Neural crest cell (in vitro differentiated cells): ENCODE data around the gene TEX261. TPM values are rescaled to one million over a fixed set of nuclear protein-coding genes. Genes with fewer than 3 reads are reported as not detected.
"Not testable (repeated sequence)": the region's sequence is repeated elsewhere in the genome, so short reads cannot be mapped to it uniquely, and the experiment has no call there.

ENCODE experiments used
- DNase-seq: peaks from one replicate; pipeline ENCODE4 v3.0.0; 2021; ENCODE audit warnings: low read depth, mixed read lengths, low spot score
- H3K27ac Mint-ChIP-seq: one replicate; pipeline ENCODE4 v1.8.0; 2021; ENCODE audit warnings: mild to moderate bottlenecking, mixed read lengths; ENCODE audit not compliant: unreplicated experiment
- H3K27me3 Mint-ChIP-seq: 2 replicates; pipeline ENCODE4 v1.8.0; 2021; ENCODE audit warnings: low read depth, mild to moderate bottlenecking, mixed read lengths
- H3K36me3 Mint-ChIP-seq: 2 replicates; pipeline ENCODE4 v1.8.0; 2021; ENCODE audit warnings: low read depth, mild to moderate bottlenecking, mixed read lengths
- H3K4me1 Mint-ChIP-seq: 2 replicates; pipeline ENCODE4 v1.8.0; 2021; ENCODE audit warnings: mixed read lengths
- H3K4me3 Mint-ChIP-seq: one replicate; pipeline ENCODE4 v1.8.0; 2021; ENCODE audit warnings: mild to moderate bottlenecking, mixed read lengths
- H3K9me3 Mint-ChIP-seq: 2 replicates; pipeline ENCODE4 v1.8.0; 2021; ENCODE audit warnings: mixed read lengths
- total RNA-seq: library from RNA; stranded (reverse); gene quantifications from 2 replicates; pipeline ENCODE4 v1.2.1, GENCODE V29; 2021
- TF ChIP-seq, protein P1 (sequence below): fragments of 200-600 bp; sonication (generic); conservative IDR thresholded peaks from 2 replicates; pipeline ENCODE4 v1.5.0; 2021; ENCODE audit warnings: antibody characterized with exemption, mild to moderate bottlenecking

Gene TEX261
- total RNA-seq, 1 donor from 2014 or later, result 57.2 TPM

DNA sequence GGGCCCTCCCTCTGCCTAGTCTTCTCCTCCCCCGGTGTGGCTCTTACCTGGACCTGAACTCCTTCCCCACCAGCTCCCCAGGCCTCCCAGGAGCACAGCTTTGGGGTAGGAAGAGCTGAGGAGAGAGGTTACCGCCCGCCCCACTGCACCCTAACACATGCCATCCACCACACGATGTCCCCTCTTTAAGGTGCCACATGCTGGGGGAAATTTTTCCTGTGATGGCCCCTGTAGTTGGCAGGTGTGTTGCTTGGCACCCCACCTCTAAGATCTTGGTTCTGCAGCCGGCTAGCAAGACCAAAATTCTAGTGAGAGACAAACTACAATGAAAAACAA lies 6.9 kb upstream of the TEX261 start:
- TF ChIP-seq, protein P1, sequence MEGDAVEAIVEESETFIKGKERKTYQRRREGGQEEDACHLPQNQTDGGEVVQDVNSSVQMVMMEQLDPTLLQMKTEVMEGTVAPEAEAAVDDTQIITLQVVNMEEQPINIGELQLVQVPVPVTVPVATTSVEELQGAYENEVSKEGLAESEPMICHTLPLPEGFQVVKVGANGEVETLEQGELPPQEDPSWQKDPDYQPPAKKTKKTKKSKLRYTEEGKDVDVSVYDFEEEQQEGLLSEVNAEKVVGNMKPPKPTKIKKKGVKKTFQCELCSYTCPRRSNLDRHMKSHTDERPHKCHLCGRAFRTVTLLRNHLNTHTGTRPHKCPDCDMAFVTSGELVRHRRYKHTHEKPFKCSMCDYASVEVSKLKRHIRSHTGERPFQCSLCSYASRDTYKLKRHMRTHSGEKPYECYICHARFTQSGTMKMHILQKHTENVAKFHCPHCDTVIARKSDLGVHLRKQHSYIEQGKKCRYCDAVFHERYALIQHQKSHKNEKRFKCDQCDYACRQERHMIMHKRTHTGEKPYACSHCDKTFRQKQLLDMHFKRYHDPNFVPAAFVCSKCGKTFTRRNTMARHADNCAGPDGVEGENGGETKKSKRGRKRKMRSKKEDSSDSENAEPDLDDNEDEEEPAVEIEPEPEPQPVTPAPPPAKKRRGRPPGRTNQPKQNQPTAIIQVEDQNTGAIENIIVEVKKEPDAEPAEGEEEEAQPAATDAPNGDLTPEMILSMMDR, result no peak
- no peaks in the 10 kb centered on the region for H3K36me3 Mint-ChIP-seq
- H3K4me1 Mint-ChIP-seq, result peaks cover 23% of the 10 kb centered on the region
- peaks cover 13% of the 10 kb centered on the region for H3K27me3 Mint-ChIP-seq
- no peak overlapping the region for H3K27ac Mint-ChIP-seq
- DNase-seq, result no peak
- no peak overlapping the region for H3K4me3 Mint-ChIP-seq
- no peaks in the 10 kb centered on the region for H3K9me3 Mint-ChIP-seq

- no peaks in the 10 kb centered on the region for H3K9me3 Mint-ChIP-seq
- no peak overlapping the region for H3K27ac Mint-ChIP-seq
- peak overlapping the region; percentile 49 for H3K4me3 Mint-ChIP-seq
- H3K4me1 Mint-ChIP-seq, result peaks cover 23% of the 10 kb centered on the region
- peaks cover 15% of the 10 kb centered on the region for H3K27me3 Mint-ChIP-seq
- H3K36me3 Mint-ChIP-seq, result no peaks in the 10 kb centered on the region
- peak; percentile 76 for DNase-seq
- TF ChIP-seq, protein P1, result peak; percentile 92
Observed at GRCh38 chr2:71000780-71001591, 6.3 kb upstream of the TEX261 start.

DNA sequence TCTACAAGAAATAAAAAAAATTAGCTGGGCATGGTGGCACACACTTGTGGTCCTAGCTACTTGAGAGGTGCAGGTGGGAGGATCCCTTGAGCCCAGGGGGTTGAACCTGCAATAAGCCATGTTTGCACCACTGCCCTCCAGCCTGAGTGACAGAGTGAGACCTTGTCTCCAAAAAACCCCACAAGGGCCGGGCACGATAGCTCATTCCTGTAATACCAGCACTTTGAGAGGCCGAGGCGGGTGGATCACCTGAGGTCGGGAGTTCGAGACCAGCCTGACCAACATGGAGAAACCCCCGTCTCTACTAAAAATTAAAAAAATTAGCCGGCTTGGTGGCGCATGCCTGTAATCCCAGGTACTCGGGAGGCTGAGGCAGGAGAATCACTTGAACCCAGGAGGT lies 5.3 kb upstream of the TEX261 start:
- not testable (repeated sequence) for H3K27ac Mint-ChIP-seq, H3K4me3 Mint-ChIP-seq, H3K9me3 Mint-ChIP-seq, DNase-seq, H3K36me3 Mint-ChIP-seq
- H3K27me3 Mint-ChIP-seq, result peaks cover 25% of the 10 kb centered on the region
- peaks cover 31% of the 10 kb centered on the region for H3K4me1 Mint-ChIP-seq

DNA sequence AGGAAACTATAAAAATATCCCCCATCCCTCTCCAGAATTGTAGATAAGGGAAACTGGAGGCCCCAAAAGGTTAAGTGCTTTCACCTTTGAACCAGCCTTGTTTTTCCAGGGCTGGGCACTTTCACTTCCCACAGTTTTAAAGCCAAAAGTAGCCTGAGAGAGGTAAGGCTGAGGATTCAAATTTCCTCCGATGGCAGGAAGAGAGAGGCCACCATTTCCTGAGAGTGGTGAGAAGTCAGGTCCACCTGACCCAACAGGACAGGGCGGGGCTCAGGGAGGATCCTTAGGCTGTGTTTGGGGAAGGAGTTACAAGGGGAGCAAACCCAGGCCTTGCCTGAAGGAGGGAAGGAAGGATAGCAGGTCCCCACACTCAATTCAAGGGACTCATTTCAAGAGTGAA lies 4.7 kb upstream of the TEX261 start:
- Mint-ChIP-seq H3K36me3 (no peaks in the 10 kb centered on the region), H3K27ac (no peak overlapping the region), H3K4me3 (no peak overlapping the region), H3K9me3 (no peaks in the 10 kb centered on the region), H3K4me1 (peaks cover 31% of the 10 kb centered on the region), H3K27me3 (peaks cover 25% of the 10 kb centered on the region)
- DNase-seq, result no peak
- TF ChIP-seq, protein P1, result no peak

DNA sequence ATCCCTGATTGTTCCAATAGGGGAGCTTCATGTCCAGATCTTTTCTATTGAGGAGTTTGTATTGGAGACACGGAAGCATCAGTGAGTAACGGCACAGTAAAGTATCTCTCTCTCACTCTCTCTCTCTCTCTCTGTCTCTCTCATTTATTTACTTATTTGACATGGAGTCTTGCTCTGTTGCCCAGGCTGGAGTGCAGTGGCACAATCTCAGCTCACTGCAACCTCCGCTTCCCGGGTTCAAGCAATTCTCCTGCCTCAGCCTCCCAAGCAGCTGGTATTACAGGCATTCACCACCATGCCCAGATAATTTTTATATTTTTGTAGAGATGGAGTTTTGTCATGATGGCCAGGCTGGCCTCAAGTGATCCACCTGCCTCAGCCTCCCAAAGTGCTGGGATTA lies 4.2 kb upstream of the TEX261 start:
- Mint-ChIP-seq H3K27me3 (peaks cover 26% of the 10 kb centered on the region), H3K4me1 (peaks cover 33% of the 10 kb centered on the region)
- not testable (repeated sequence) for DNase-seq, H3K36me3 Mint-ChIP-seq, H3K27ac Mint-ChIP-seq, H3K4me3 Mint-ChIP-seq, H3K9me3 Mint-ChIP-seq

GRCh38 chr2:70995426-70995729 lies 705 bp upstream of the TEX261 start:
- Mint-ChIP-seq H3K4me3 (peak overlapping the region; percentile 91), H3K4me1 (peaks cover 38% of the 10 kb centered on the region), H3K9me3 (no peaks in the 10 kb centered on the region), H3K27ac (no peak overlapping the region), H3K36me3 (no peaks in the 10 kb centered on the region), H3K27me3 (peaks cover 27% of the 10 kb centered on the region)
- TF ChIP-seq, protein P1, result peak; percentile 58
- no peak for DNase-seq
